ENCODE results near the gene MUTYH. TPM values are rescaled to one million over a fixed set of nuclear protein-coding genes. Genes with fewer than 3 reads are reported as not detected.
A peak's percentile ranks its signal among the peaks of the same experiment; 100 is the strongest.

The MUTYH gene
- total RNA-seq, 2 experiments from 2014 or later, result 49.2 to 51.8 TPM

DNA sequence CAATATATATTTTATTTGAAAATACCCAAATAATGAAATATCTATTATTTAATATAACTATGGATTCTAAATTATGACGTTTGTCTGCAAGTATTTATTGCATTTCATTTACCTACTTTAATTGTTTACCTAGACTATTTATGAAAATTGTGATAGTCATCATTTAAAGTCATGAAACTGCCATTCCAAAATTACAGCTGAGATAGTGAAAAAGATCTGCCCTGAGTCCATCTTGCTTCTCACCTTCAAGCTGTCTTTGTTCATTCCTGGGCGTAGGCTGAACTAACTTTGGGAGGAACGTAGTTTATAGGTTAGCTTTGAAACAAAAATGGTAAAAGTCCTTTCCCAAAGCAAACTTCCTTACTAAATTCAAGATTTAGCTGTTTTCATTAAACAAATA lies 26.0 kb downstream of the MUTYH start:
- H3K9me3 Mint-ChIP-seq, result no peaks in the 10 kb centered on the region
- no peak for DNase-seq
- no peaks in the 10 kb centered on the region for H3K36me3 Mint-ChIP-seq
- H3K27me3 Mint-ChIP-seq, result no peaks in the 10 kb centered on the region
- POLR2A ChIA-PET, result interaction anchor here (0.6 kb wide), 1 partner anchor 255 kb away, joined by 4 read pairs; no protein-coding TSS in a partner anchor
- no peak overlapping the region for H3K27ac Mint-ChIP-seq
- no peaks in the 10 kb centered on the region for H3K4me1 Mint-ChIP-seq (ENCODE audit: low read depth)
- H3K4me3 Mint-ChIP-seq, result no peak overlapping the region
- intact Hi-C loops (cut with micrococcal nuclease), result no loop called here
- CTCF ChIA-PET, result interaction anchor here (1.0 to 1.1 kb wide), 2 partner anchors 11 to 478 kb away, joined by 3 to 4 read pairs; no protein-coding TSS in a partner anchor

DNA sequence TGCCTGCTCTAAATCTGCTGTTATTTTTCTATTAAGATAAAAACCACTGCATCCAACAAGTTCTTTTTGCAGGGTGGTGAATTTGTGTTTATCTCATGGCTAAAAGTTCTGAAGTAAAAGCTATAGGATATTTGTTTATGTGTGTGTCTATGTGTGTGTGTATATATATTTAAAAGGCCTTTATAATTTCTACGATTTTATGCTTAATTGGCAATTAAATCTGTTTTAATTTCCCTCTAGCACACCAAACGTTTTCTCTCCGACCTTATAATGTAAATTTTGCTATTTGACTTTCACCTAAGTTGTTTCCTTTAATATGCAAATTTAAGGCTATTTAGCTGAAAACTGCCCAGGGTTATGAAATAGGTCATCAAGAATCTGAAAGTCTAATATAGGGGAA lies 33.3 kb downstream of the MUTYH start:
- Mint-ChIP-seq H3K9me3 (no peaks in the 10 kb centered on the region), H3K4me1 (ENCODE audit: low read depth) (peaks cover 27% of the 10 kb centered on the region), H3K27me3 (no peaks in the 10 kb centered on the region), H3K27ac (peak overlapping the region; percentile 72), H3K4me3 (no peak overlapping the region), H3K36me3 (no peaks in the 10 kb centered on the region)
- ChIA-PET CTCF (interaction anchor here (0.9 to 13.7 kb wide), 4 partner anchors 20 to 295 kb away, joined by 3 to 259 read pairs (median 10); partner anchors contain the start of genes HECTD3, HPDL, MUTYH and TOE1), POLR2A (interaction anchor here (1.1 to 6.2 kb wide), 3 partner anchors 33 to 585 kb away, joined by 4 to 56 read pairs (median 6); partner anchors contain the start of genes HECTD3, MUTYH, TOE1 and UROD)
- DNase-seq, result no peak
- intact Hi-C loops (cut with micrococcal nuclease), result loop anchor here (1.0 to 10.0 kb wide), 3 partner anchors 193 to 632 kb away; partner anchors contain the start of genes ARMH1, BTBD19, CCDC163 and DYNLT4

DNA sequence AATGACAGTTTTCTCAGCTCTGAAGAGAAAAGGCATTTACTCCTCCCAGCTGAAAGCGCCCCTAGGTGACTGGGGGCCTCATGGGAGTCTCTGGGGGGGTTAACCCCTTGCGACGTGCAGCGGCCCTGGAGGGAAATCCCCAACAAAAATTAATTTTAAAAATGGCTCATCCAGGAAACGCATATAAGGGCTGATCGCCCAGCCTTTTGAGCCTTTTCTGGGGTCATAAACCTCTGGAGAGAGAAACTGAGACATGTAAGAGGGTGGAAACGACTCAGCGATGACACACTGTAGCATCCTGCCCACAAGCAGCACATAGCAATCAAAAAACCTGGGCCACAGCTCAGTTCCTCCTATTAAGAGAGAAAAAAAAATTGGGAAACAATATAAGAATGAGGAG lies 33.9 kb downstream of the MUTYH start:
- Mint-ChIP-seq H3K4me3 (peak overlapping the region; percentile 28), H3K4me1 (ENCODE audit: low read depth) (peaks cover 27% of the 10 kb centered on the region), H3K27me3 (no peaks in the 10 kb centered on the region), H3K27ac (peak overlapping the region; percentile 72), H3K36me3 (no peaks in the 10 kb centered on the region), H3K9me3 (no peaks in the 10 kb centered on the region)
- ChIA-PET POLR2A (interaction anchor here (1.1 to 6.2 kb wide), 3 partner anchors 34 to 584 kb away, joined by 4 to 56 read pairs (median 6); partner anchors contain the start of genes HECTD3, MUTYH, TOE1 and UROD), CTCF (interaction anchor here (0.5 to 13.7 kb wide), 5 partner anchors 21 to 294 kb away, joined by 3 to 259 read pairs (median 12); partner anchors contain the start of genes HECTD3, HPDL, MUTYH and TOE1)
- intact Hi-C loops (cut with micrococcal nuclease), result loop anchor here (1.0 to 10.0 kb wide), 3 partner anchors 194 to 632 kb away; partner anchors contain the start of genes ARMH1, BTBD19, CCDC163 and DYNLT4
- DNase-seq, result peak; percentile 73

DNA sequence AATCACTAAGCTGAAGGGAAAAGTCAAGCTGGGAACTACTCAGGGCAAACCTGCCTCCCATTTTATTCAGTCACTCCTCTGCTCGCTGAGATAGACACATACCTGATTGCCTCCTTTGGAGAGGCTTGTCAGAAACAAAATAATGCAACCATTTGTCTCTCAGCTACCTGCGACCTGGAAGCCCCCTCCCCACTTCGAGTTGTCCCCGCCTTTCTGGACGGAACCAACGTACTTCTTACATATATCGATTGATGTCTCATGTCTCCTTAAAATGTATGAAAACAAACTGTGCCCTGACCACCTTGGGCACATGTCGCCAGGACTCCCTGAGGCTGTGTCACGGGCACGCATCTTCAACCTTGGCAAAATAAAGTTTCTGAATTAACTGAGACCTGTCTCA lies 35.0 kb downstream of the MUTYH start:
- POLR2A ChIA-PET, result interaction anchor here (0.9 to 6.2 kb wide), 5 partner anchors 26 to 584 kb away, joined by 3 to 56 read pairs (median 4); partner anchors contain the start of genes HECTD3, MUTYH and TOE1
- CTCF ChIA-PET, result interaction anchor here (2.2 to 13.7 kb wide), 4 partner anchors 35 to 293 kb away, joined by 12 to 259 read pairs (median 20); partner anchors contain the start of genes HECTD3, MUTYH, TOE1 and UROD
- Mint-ChIP-seq H3K9me3 (no peaks in the 10 kb centered on the region), H3K4me3 (peak overlapping the region; percentile 89), H3K27ac (peak overlapping the region; percentile 96), H3K4me1 (ENCODE audit: low read depth) (peaks cover 29% of the 10 kb centered on the region), H3K27me3 (no peaks in the 10 kb centered on the region), H3K36me3 (no peaks in the 10 kb centered on the region)
- intact Hi-C loops (cut with micrococcal nuclease), result loop anchor here (2.0 to 10.0 kb wide), 3 partner anchors 22 to 630 kb away; partner anchors contain the start of genes ARMH1, BTBD19, DYNLT4 and HPDL
- DNase-seq, result no peak

DNA sequence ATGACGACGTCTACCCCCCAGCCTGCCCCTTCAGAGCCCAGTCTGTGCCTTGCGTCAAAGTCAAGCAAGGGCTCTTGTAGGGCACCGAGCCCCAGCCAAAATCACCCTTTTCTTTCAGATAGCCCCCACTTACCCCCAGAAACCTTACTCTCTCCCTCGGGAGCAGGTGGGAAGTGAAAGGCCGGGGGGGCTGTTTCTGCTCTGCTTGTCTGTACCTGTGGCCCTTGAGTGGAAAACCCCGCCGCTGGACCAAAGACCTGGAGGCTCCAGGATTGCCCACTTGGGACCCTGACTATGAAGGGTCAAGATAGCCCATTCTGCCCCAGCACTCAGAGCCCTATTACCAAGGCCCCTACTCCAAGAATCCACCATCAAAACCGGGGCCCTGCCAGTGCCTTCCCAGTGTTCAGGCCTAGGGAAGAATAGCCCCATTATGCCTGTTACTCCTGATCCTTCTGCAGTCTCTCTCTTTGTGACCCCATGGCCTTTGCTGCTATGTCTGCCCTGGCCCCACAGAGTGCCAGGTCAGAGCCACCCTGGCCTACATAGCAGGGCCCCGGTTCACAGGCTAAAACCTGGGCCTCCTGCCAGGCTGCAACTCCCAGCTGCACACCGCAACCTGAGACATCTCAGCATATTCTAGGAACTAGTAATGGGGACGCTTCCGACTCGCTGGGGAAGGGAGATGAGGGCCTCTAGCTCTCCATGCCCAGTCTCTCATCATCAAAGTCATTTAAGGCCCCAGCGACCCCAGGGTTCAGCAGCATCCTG lies 35.7 kb downstream of the MUTYH start:
- no peaks in the 10 kb centered on the region for H3K27me3 Mint-ChIP-seq
- CTCF ChIA-PET, result interaction anchor here (1.2 to 13.7 kb wide), 10 partner anchors 10 to 504 kb away, joined by 3 to 259 read pairs (median 14); partner anchors contain the start of genes HECTD3, HPDL, MUTYH and PLK3
- DNase-seq, result peak; percentile 39
- H3K4me3 Mint-ChIP-seq, result peak overlapping the region; percentile 89
- H3K9me3 Mint-ChIP-seq, result no peaks in the 10 kb centered on the region
- H3K36me3 Mint-ChIP-seq, result no peaks in the 10 kb centered on the region
- H3K4me1 Mint-ChIP-seq (ENCODE audit: low read depth), result peaks cover 29% of the 10 kb centered on the region
- H3K27ac Mint-ChIP-seq, result peak overlapping the region; percentile 96
- POLR2A ChIA-PET, result interaction anchor here (0.6 to 6.2 kb wide), 10 partner anchors 23 to 583 kb away, joined by 3 to 56 read pairs (median 6); partner anchors contain the start of genes HECTD3, HPDL, MUTYH and RPS8
- intact Hi-C loops (cut with micrococcal nuclease), result loop anchor here (2.0 to 10.0 kb wide), 4 partner anchors 22 to 630 kb away; partner anchors contain the start of genes ARMH1, BTBD19, DYNLT4 and HPDL

DNA sequence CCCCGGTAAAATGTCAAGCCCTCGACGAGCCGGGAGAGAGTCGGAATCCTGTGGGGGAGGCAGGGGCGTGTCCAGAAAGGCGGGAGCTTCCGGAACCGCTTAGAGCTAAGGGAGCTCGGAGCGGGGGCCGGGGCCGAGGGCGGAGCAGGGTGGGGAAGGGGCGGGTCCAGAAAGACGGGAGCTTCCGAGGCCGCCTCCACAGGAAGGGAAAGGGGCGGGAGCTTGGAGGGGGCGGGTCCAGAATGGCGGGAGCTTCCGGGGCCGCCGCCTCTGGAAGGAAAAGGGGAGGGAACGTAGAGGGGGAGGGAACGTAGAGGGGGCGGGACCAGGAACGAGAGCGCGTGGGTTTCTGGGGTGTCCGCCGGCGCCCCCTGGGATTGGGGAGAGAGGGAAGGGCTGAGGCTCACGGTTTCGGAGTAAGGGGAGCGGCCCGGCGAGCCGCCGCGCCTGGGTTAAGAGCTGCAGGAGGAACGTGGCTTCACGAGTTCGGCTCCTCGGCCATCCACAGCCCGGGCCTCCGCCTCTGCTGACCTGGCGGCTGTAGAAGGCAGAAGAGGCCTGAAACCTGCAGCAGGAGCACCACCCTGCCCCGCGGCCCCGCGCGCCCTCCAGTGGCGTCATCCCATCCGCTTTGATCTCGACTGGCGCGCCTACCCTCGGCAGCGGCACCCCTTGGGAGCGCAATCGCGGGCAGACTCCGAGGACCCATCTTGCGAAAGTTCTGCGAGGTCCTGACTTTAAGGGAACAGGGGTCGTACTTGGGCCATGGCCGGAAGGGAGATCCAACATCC lies 36.5 kb downstream of the MUTYH start:
- intact Hi-C loops (cut with micrococcal nuclease), result loop anchor here (1.0 to 10.0 kb wide), 12 partner anchors 23 to 629 kb away; partner anchors contain the start of genes ARMH1, BTBD19, DYNLT4 and GPBP1L1
- peaks cover 29% of the 10 kb centered on the region for H3K4me1 Mint-ChIP-seq (ENCODE audit: low read depth)
- H3K4me3 Mint-ChIP-seq, result peak overlapping the region; percentile 89
- no peaks in the 10 kb centered on the region for H3K9me3 Mint-ChIP-seq
- no peaks in the 10 kb centered on the region for H3K27me3 Mint-ChIP-seq
- CTCF ChIA-PET, result interaction anchor here (0.7 to 13.7 kb wide), 22 partner anchors 11 to 573 kb away, joined by 3 to 259 read pairs (median 4); partner anchors contain the start of genes EIF2B3, HECTD3, HPDL and MUTYH
- peak; percentile 100 for DNase-seq
- POLR2A ChIA-PET, result interaction anchor here (0.6 to 6.2 kb wide), 15 partner anchors 23 to 582 kb away, joined by 3 to 56 read pairs (median 5); partner anchors contain the start of genes EIF2B3, HECTD3, HPDL and MUTYH
- peak overlapping the region; percentile 96 for H3K27ac Mint-ChIP-seq
- no peaks in the 10 kb centered on the region for H3K36me3 Mint-ChIP-seq

DNA sequence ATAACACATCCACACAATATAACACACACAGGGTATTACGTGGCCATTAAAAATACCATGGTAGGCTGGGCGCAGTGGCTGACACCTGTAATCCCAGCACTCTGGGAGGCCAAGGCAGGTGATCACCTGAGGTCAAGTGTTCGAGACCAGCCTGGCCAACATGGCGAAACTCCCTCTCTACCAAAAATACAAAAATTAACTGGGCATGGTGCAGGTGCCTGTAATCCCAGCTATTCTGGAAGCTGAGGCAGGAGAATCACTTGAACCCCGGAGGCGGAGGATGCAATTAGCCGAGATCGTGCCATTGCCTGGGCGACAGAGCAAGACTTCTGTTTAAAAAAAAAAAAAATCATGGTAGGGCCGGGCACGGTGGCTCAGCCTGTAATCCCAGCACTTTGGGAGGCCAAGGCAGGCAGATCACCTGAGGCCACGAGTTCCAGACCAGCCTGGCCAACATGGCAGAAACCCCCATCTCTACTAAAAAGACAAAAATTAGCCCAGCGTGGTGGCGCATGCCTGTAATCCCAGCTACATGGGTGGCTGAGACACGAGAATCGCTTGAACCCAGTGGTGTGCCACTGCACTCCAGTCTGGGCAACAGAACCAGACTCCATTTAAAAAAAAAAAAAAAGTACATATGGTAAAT lies 37.6 kb downstream of the MUTYH start:
- intact Hi-C loops (cut with micrococcal nuclease), result loop anchor here (1.0 to 10.0 kb wide), 11 partner anchors 38 to 628 kb away; partner anchors contain the start of genes ARMH1, BTBD19, DYNLT4 and GPBP1L1
- ChIA-PET CTCF (interaction anchor here (0.6 to 13.7 kb wide), 16 partner anchors 10 to 572 kb away, joined by 3 to 259 read pairs (median 4); partner anchors contain the start of genes EIF2B3, HECTD3, HPDL and MMACHC), POLR2A (interaction anchor here (0.6 to 6.2 kb wide), 8 partner anchors 37 to 581 kb away, joined by 3 to 56 read pairs (median 5); partner anchors contain the start of genes EIF2B3, HECTD3, MUTYH and TOE1)
- DNase-seq, result no peak
- Mint-ChIP-seq H3K36me3 (no peaks in the 10 kb centered on the region), H3K27me3 (no peaks in the 10 kb centered on the region), H3K4me3 (peak overlapping the region; percentile 9), H3K27ac (peak overlapping the region; percentile 55), H3K9me3 (no peaks in the 10 kb centered on the region), H3K4me1 (ENCODE audit: low read depth) (peaks cover 29% of the 10 kb centered on the region)

DNA sequence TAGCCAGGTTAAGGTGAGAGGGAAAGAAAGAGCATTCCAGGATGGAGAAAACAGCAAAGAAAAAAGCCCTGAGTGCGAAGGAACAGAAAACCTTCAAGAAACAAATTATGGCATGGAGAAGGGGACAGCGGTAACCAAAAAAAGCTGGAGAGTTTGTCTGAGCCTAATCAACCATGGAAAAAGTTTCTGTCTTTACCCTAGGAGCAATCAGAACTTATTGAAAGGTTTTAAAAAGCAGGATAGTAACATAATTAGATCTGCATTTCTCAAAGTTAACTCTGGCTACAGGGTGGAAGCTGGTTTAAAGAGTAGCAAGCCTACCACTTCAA lies 39.6 kb downstream of the MUTYH start:
- Mint-ChIP-seq H3K4me3 (no peak overlapping the region), H3K27ac (no peak overlapping the region), H3K4me1 (ENCODE audit: low read depth) (peaks cover 15% of the 10 kb centered on the region), H3K27me3 (no peaks in the 10 kb centered on the region), H3K36me3 (no peaks in the 10 kb centered on the region), H3K9me3 (no peaks in the 10 kb centered on the region)
- intact Hi-C loops (cut with micrococcal nuclease), result loop anchor here (1.0 to 10.0 kb wide), 5 partner anchors 282 to 626 kb away; partner anchors contain the start of genes ARMH1, BTBD19, DYNLT4 and PLK3
- POLR2A ChIA-PET, result interaction anchor here (1.0 kb wide), 1 partner anchor 288 kb away, joined by 4 read pairs; no protein-coding TSS in a partner anchor
- CTCF ChIA-PET, result interaction anchor here (0.6 to 13.7 kb wide), 11 partner anchors 9 to 481 kb away, joined by 3 to 259 read pairs (median 4); partner anchors contain the start of genes HECTD3 and UROD
- DNase-seq, result no peak

DNA sequence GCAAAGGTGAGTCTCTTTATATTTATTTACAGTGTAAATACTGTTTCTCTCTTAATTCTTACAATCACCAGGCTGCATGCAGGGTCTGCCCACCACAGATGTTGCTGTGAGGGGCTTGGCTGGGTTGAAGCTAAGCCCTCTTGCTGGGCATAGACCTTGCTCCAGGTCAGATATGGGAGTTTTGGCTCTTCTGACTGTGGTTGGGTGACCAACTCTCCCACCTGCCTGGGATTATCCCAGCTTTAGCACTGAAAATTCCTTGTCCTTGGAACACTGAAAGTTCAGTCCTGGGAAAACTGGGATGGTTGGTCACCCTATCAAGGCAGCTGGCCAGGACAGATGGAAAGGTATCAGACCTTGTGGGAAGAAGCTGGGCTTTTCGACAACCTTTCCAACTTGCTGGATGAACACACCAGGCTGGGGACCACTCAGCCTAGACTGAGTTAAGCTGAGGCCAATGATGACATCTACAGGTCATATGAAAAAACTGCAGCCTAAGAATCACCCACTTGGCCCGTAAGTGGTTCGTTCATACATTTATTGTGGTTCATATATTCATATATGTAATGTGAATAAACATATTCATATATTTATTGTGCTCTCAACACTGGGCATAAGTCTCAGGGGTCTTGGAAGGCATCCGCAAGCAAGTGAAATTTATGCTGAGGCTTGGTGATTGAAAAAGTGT lies 40.1 kb downstream of the MUTYH start:
- H3K4me3 Mint-ChIP-seq, result no peak overlapping the region
- CTCF ChIA-PET, result interaction anchor here (0.6 to 13.7 kb wide), 20 partner anchors 9 to 507 kb away, joined by 3 to 259 read pairs (median 3); partner anchors contain the start of genes HECTD3, MUTYH, TOE1 and UROD
- H3K27me3 Mint-ChIP-seq, result no peaks in the 10 kb centered on the region
- H3K27ac Mint-ChIP-seq, result no peak overlapping the region
- H3K4me1 Mint-ChIP-seq (ENCODE audit: low read depth), result peaks cover 10% of the 10 kb centered on the region
- POLR2A ChIA-PET, result interaction anchor here (0.9 to 1.0 kb wide), 2 partner anchors 286 to 288 kb away, joined by 3 to 4 read pairs; no protein-coding TSS in a partner anchor
- DNase-seq, result peak; percentile 39
- H3K36me3 Mint-ChIP-seq, result no peaks in the 10 kb centered on the region
- no peaks in the 10 kb centered on the region for H3K9me3 Mint-ChIP-seq
- intact Hi-C loops (cut with micrococcal nuclease), result loop anchor here (1.0 to 10.0 kb wide), 5 partner anchors 282 to 625 kb away; partner anchors contain the start of genes ARMH1, BTBD19, DYNLT4 and PLK3
